Vagina (tissue), 2 donors: Measurements from ENCODE around the gene TBC1D21.

Source experiments
- CTCF ChIP-seq, 3 experiments: fragments of 450-650 bp in 2 of 3; fragments of 200-600 bp in 1 of 3; sonication (generic) in 1 of 3; IDR thresholded peaks; one replicate each; pipeline ENCODE4 v1.5.1; 2017 to 2019; ENCODE audit warnings: antibody characterized with exemption in 3 of 3, mild to moderate bottlenecking in 2 of 3, moderate library complexity in 2 of 3
- POLR2A ChIP-seq, 2 donors: fragments of 450-650 bp; IDR thresholded peaks; one replicate each; pipeline ENCODE4 v1.6.1; 2017; ENCODE audit warnings: antibody characterized with exemption in 2 of 2, mild to moderate bottlenecking in 2 of 2, moderate library complexity in 2 of 2
- POLR2AphosphoS5 ChIP-seq, 2 donors: sonication (generic); formaldehyde crosslinking; IDR thresholded peaks; one replicate each; pipeline ENCODE4 v1.9.0; 2017; ENCODE audit warnings: antibody characterized with exemption in 2 of 2, mild to moderate bottlenecking in 2 of 2, low read depth in 1 of 2; ENCODE audit not compliant: insufficient read depth in 1 of 2

DNA sequence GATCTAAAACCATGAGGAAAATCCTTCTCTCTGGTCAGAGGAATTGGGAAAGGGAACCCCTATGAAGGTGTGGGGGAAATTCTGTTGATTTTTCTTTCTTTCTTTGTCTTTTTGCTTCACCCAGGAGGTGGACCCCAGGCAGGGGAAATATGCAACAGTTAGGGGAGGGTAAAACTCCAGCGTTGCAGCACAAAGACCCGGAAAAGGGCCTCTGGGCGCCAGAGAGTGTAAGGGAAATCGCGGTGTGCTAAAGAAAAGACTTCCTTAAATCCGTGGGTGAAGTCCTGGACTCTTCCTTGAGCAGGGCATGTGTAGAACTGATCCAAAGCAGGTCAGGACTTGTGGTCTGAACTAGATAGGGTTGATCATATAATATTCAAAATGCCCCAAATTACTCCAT lies 11.1 kb upstream of the TBC1D21 start:
- no peak for TF ChIP-seq CTCF (IDR thresholded peaks at IDR 0.05)
- TF ChIP-seq POLR2A (IDR thresholded peaks at IDR 0.05): no peak
- no peak for TF ChIP-seq POLR2AphosphoS5 (IDR thresholded peaks at IDR 0.05; ENCODE audit: insufficient read depth in 1 of 2, low read depth in 1 of 2)
